Natural killer cell (primary cell): ENCODE results near the gene FBXL7. TPM values are rescaled to one million over a fixed set of nuclear protein-coding genes. Genes with fewer than 3 reads are reported as not detected.

Experiments used
- ATAC-seq, 3 donors: fragments of 150-1000 bp in 2 of 3; fragments of 200-7000 bp in 1 of 3; cut with Tn5 transposase; 1 replicate in 1 of 3; 2 replicates in 2 of 3; pipeline ENCODE4 v1.10.0; 2021; ENCODE audit warnings: mild to moderate bottlenecking in 2 of 3, moderate library complexity in 2 of 3
- DNase-seq, 2 donors: peaks; one replicate each; pipeline versions ENCODE4 v3.0.0 to v3.0.0-alpha.2; 2013 to 2021; ENCODE audit warnings: mixed read lengths in 1 of 2
- H3K27ac ChIP-seq: one replicate; pipeline ENCODE4 v1.5.1; 2013; ENCODE audit warnings: mild to moderate bottlenecking, low read length
- H3K27me3 ChIP-seq: one replicate; pipeline ENCODE4 v1.6.1; 2013; ENCODE audit warnings: low read length; ENCODE audit not compliant: control insufficient read depth, insufficient read depth
- H3K36me3 ChIP-seq: one replicate; pipeline ENCODE4 v1.6.1; 2013; ENCODE audit warnings: low read length; ENCODE audit not compliant: control insufficient read depth, insufficient read depth
- H3K4me1 ChIP-seq: one replicate; pipeline ENCODE4 v1.6.1; 2013; ENCODE audit warnings: low read length; ENCODE audit not compliant: control insufficient read depth, insufficient read depth
- H3K4me3 ChIP-seq: one replicate; pipeline ENCODE4 v1.5.1; 2013; ENCODE audit warnings: low read length
- H3K9me3 ChIP-seq: one replicate; pipeline ENCODE4 v1.6.1; 2013; ENCODE audit warnings: low read length; ENCODE audit not compliant: control insufficient read depth, insufficient read depth
- H3K27ac Mint-ChIP-seq, 2 donors: one replicate each; pipeline ENCODE4 v1.8.0; 2022; ENCODE audit warnings: mild to moderate bottlenecking in 2 of 2, mixed read lengths in 2 of 2, moderate library complexity in 1 of 2
- H3K27me3 Mint-ChIP-seq, 2 donors: one replicate each; pipeline ENCODE4 v1.8.0; 2022; ENCODE audit warnings: low read depth in 2 of 2, mixed read lengths in 2 of 2
- H3K36me3 Mint-ChIP-seq: one replicate; pipeline ENCODE4 v1.8.0; 2022; ENCODE audit warnings: mixed read lengths
- H3K4me1 Mint-ChIP-seq, 2 donors: one replicate each; pipeline ENCODE4 v1.8.0; 2022; ENCODE audit warnings: mixed read lengths in 2 of 2
- H3K4me3 Mint-ChIP-seq: one replicate; pipeline ENCODE4 v1.8.0; 2022; ENCODE audit warnings: mild to moderate bottlenecking, moderate library complexity, mixed read lengths
- H3K9me3 Mint-ChIP-seq, 2 donors: one replicate each; pipeline ENCODE4 v1.8.0; 2022; ENCODE audit warnings: mixed read lengths in 2 of 2
- CTCF ChIP-seq: fragments of 200-600 bp; IDR thresholded peaks from one replicate; pipeline ENCODE4 v1.8.0; 2022; ENCODE audit warnings: antibody characterized with exemption
- WGBS: methylation state at CpG from one replicate; pipeline ENCODE4 v1.1.7; 2013; ENCODE audit warnings: missing lambda C conversion rate; ENCODE audit not compliant: insufficient coverage; 5-methylcytosine and 5-hydroxymethylcytosine counted together
- intact Hi-C: fragments of 100-400 bp; cut with micrococcal nuclease; formaldehyde crosslinking; loops from one replicate; pipeline ENCODE4 v1.14.2; 2022
- total RNA-seq, 4 donors: library from RNA; stranded (reverse); fragments of 120-200 nt in 1 of 4; gene quantifications; one replicate each; pipeline versions ENCODE4 v1.2.3 to v1.2.4, GENCODE V29; 2013 to 2022

The FBXL7 gene
- total RNA-seq, 3 donors from 2014 or later (not counting 1 experiment from before 2014, with no cell fraction given), result not detected

GRCh38 chr5:15808577-15808976 lies 308.6 kb downstream of the FBXL7 start:
- H3K27me3 Mint-ChIP-seq, result no peaks in the 10 kb centered on the region
- H3K36me3 ChIP-seq, result no peaks in the 10 kb centered on the region
- no peak overlapping the region for H3K4me3 Mint-ChIP-seq
- H3K27ac ChIP-seq, result no peak overlapping the region
- H3K27ac Mint-ChIP-seq, result no peak overlapping the region
- ATAC-seq (no peak), DNase-seq (no peak)
- H3K36me3 Mint-ChIP-seq, result no peaks in the 10 kb centered on the region
- H3K9me3 Mint-ChIP-seq, result peaks cover 7 to 12% of the 10 kb centered on the region in 2 donors
- intact Hi-C loops, result no loop called here
- no peaks in the 10 kb centered on the region for H3K27me3 ChIP-seq
- no peaks in the 10 kb centered on the region for H3K4me1 Mint-ChIP-seq
- no peaks in the 10 kb centered on the region for H3K4me1 ChIP-seq
- TF ChIP-seq CTCF, result no peak
- whole genome bisulfite sequencing, result 54% methylated on average over 3 of the region's 3 CpGs
- H3K9me3 ChIP-seq, result peaks cover 3% of the 10 kb centered on the region
- H3K4me3 ChIP-seq, result no peak overlapping the region

- Mint-ChIP-seq H3K9me3 (peaks cover 7 to 8% of the 10 kb centered on the region in 2 donors), H3K4me1 (no peaks in the 10 kb centered on the region), H3K4me3 (no peak overlapping the region), H3K36me3 (no peaks in the 10 kb centered on the region), H3K27ac (no peak overlapping the region), H3K27me3 (no peaks in the 10 kb centered on the region)
- Histone ChIP-seq H3K27me3 (no peaks in the 10 kb centered on the region), H3K9me3 (no peaks in the 10 kb centered on the region), H3K27ac (no peak overlapping the region), H3K4me1 (no peaks in the 10 kb centered on the region), H3K36me3 (no peaks in the 10 kb centered on the region), H3K4me3 (no peak overlapping the region)
- 90% methylated on average over 5 of the region's 5 CpGs for WGBS
- TF ChIP-seq CTCF, result no peak
- ATAC-seq (no peak), DNase-seq (no peak)
- intact Hi-C loops, result no loop called here
Measured at GRCh38 chr5:15819617-15820016, 319.6 kb downstream of the FBXL7 start.

DNA sequence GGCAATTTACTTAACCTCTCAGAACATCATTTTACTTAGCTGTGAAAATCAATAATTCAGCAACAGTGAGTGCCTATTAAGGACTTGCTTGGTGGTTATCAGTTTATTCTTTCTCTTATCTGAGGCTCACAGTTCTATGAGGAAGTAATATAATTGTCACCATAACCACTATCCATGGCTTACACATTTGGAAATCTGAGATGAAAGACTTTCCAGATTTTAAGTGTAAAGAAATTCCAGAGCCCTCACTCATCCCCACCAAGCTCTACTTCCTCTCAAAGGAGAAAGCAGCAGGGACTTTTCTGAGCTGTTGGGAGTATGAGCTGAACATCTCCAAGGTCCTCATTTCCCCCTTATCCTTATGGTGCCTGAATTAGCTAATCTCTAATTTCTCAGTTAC lies 321.5 kb downstream of the FBXL7 start:
- Mint-ChIP-seq H3K4me1 (no peaks in the 10 kb centered on the region), H3K4me3 (no peak overlapping the region), H3K9me3 (peaks cover 7 to 8% of the 10 kb centered on the region in 2 donors), H3K27ac (no peak overlapping the region), H3K27me3 (no peaks in the 10 kb centered on the region), H3K36me3 (no peaks in the 10 kb centered on the region)
- H3K4me3 ChIP-seq, result no peak overlapping the region
- no peak for TF ChIP-seq CTCF
- H3K9me3 ChIP-seq, result no peaks in the 10 kb centered on the region
- H3K27me3 ChIP-seq, result no peaks in the 10 kb centered on the region
- no peak for ATAC-seq
- H3K36me3 ChIP-seq, result no peaks in the 10 kb centered on the region
- no peaks in the 10 kb centered on the region for H3K4me1 ChIP-seq
- DNase-seq, result no peak
- intact Hi-C loops, result no loop called here
- H3K27ac ChIP-seq, result no peak overlapping the region

GRCh38 chr5:15823398-15823797 lies 323.4 kb downstream of the FBXL7 start:
- H3K27me3 ChIP-seq, result no peaks in the 10 kb centered on the region
- 97% methylated on average over 2 of the region's 2 CpGs for whole genome bisulfite sequencing
- DNase-seq, result no peak
- Mint-ChIP-seq H3K27me3 (no peaks in the 10 kb centered on the region), H3K9me3 (peaks cover 3 to 11% of the 10 kb centered on the region in 2 donors), H3K4me1 (no peaks in the 10 kb centered on the region), H3K27ac (no peak overlapping the region), H3K4me3 (no peak overlapping the region), H3K36me3 (no peaks in the 10 kb centered on the region)
- H3K36me3 ChIP-seq, result no peaks in the 10 kb centered on the region
- intact Hi-C loops, result no loop called here
- no peaks in the 10 kb centered on the region for H3K9me3 ChIP-seq
- H3K4me1 ChIP-seq, result no peaks in the 10 kb centered on the region
- TF ChIP-seq CTCF, result no peak
- ATAC-seq, result no peak
- no peak overlapping the region for H3K27ac ChIP-seq
- no peak overlapping the region for H3K4me3 ChIP-seq
